GM23338 (cell line): ENCODE data around the gene SRGN.

Source experiments
- EZH2phosphoT487 ChIP-seq: fragments of 200-600 bp; sonication (generic); IDR thresholded peaks from one replicate; pipeline ENCODE4 v1.8.1; 2018; ENCODE audit warnings: antibody characterized with exemption; ENCODE audit not compliant: unreplicated experiment
- POLR2AphosphoS5 ChIP-seq: IDR thresholded peaks from 2 replicates; pipeline ENCODE4 v1.6.1; 2016; ENCODE audit warnings: antibody characterized with exemption, low read depth

- TF ChIP-seq POLR2AphosphoS5 (no peak), EZH2phosphoT487 (no peak)
Observed at GRCh38 chr10:69078311-69078710, 9.6 kb upstream of the SRGN start.
